IMR-90 (cell line): ENCODE results near the gene ATXN1. TPM values are rescaled to one million over a fixed set of nuclear protein-coding genes. Genes with fewer than 3 reads are reported as not detected.

ENCODE experiments used
- ATAC-seq: fragments of 200-7000 bp; cut with Tn5 transposase; 2 replicates; pipeline ENCODE4 v1.9.1; 2020; ENCODE audit warnings: low read depth, mild to moderate bottlenecking, moderate library complexity
- BruUV-seq: library from RNA; stranded (reverse); fragments of 400-500 nt; replicated peaks from 2 replicates; lab custom pipeline; 2021; lab: Mats Ljungman, UMichigan
- CTCF ChIA-PET: fragments of 300-600 bp; formaldehyde crosslinking; extraction: SDS; loops from one replicate; lab custom pipeline; 2021; ENCODE audit warnings: antibody characterized with exemption; lab: Yijun Ruan, JAX
- POLR2A ChIA-PET: fragments of 300-600 bp; sonication (Branson Sonifier 250); formaldehyde crosslinking; loops from one replicate; lab custom pipeline; 2022; ENCODE audit warnings: antibody characterized with exemption; ENCODE audit not compliant: unreplicated experiment; lab: Charles Lee
- DNase-seq: peaks from one replicate; pipeline ENCODE4 v3.0.0; 2013
- H2AFZ ChIP-seq: replicated peaks from 2 replicates; pipeline ENCODE3; 2013; ENCODE audit warnings: low read length, mild to moderate bottlenecking; ENCODE audit not compliant: poor library complexity
- H2AK5ac ChIP-seq: 2 replicates; pipeline ENCODE4 v1.6.1; 2013; ENCODE audit warnings: low read depth, low read length, inconsistent platforms
- H2AK9ac ChIP-seq: replicated peaks from 2 replicates; pipeline ENCODE3; 2013; ENCODE audit warnings: mild to moderate bottlenecking, low read depth, low read length, moderate library complexity; ENCODE audit not compliant: poor library complexity
- H2BK120ac ChIP-seq: 2 replicates; pipeline ENCODE4 v1.6.1; 2013; ENCODE audit warnings: low read depth, low read length, inconsistent platforms
- H2BK15ac ChIP-seq: 3 replicates; pipeline ENCODE4 v1.6.1; 2013; ENCODE audit warnings: low read depth, low read length, inconsistent platforms
- H2BK20ac ChIP-seq: 2 replicates; pipeline ENCODE4 v1.6.1; 2013; ENCODE audit warnings: low read depth, mild to moderate bottlenecking, inconsistent platforms, low read length, moderate library complexity
- H2BK5ac ChIP-seq: 2 replicates; pipeline ENCODE4 v1.6.1; 2013; ENCODE audit warnings: mild to moderate bottlenecking, low read depth, low read length, inconsistent platforms; ENCODE audit not compliant: poor library complexity, severe bottlenecking
- H3K14ac ChIP-seq: replicated peaks from 2 replicates; pipeline ENCODE4 v1.6.1; 2013; ENCODE audit warnings: low read depth, low read length, inconsistent platforms
- H3K18ac ChIP-seq: 2 replicates; pipeline ENCODE4 v1.6.1; 2013; ENCODE audit warnings: low read depth, low read length, control low read depth
- H3K23ac ChIP-seq: 2 replicates; pipeline ENCODE4 v1.6.1; 2013; ENCODE audit warnings: low read depth, low read length, inconsistent platforms
- H3K27ac ChIP-seq: 2 replicates; pipeline ENCODE4 v1.5.1; 2013; ENCODE audit warnings: mild to moderate bottlenecking, control low read depth, low read length; ENCODE audit not compliant: insufficient read depth
- H3K27me3 ChIP-seq: 2 replicates; pipeline ENCODE4 v1.6.1; 2013; ENCODE audit warnings: low read length; ENCODE audit not compliant: control insufficient read depth, insufficient read depth
- H3K36me3 ChIP-seq: 2 replicates; pipeline ENCODE4 v1.6.1; 2013; ENCODE audit warnings: low read length, mixed read lengths; ENCODE audit not compliant: control insufficient read depth, insufficient read depth
- H3K4ac ChIP-seq: 2 replicates; pipeline ENCODE4 v1.6.1; 2013; ENCODE audit warnings: low read depth, low read length, inconsistent platforms
- H3K4me1 ChIP-seq: 2 replicates; pipeline ENCODE4 v1.6.1; 2013; ENCODE audit warnings: low read length, mixed read lengths; ENCODE audit not compliant: control insufficient read depth, insufficient read depth
- H3K4me2 ChIP-seq: 2 replicates; pipeline ENCODE4 v1.6.1; 2013; ENCODE audit warnings: low read depth, mild to moderate bottlenecking, control low read depth, low read length, moderate library complexity
- H3K4me3 ChIP-seq: 2 replicates; pipeline ENCODE4 v1.5.1; 2013; ENCODE audit warnings: low read depth, mild to moderate bottlenecking, control low read depth, low read length, moderate library complexity; ENCODE audit not compliant: insufficient read depth
- H3K56ac ChIP-seq: 2 replicates; pipeline ENCODE4 v1.6.1; 2013; ENCODE audit warnings: low read length, inconsistent platforms; ENCODE audit not compliant: insufficient read depth; ENCODE audit errors: extremely low read depth
- H3K79me1 ChIP-seq, 2 experiments: 2 replicates each; pipeline ENCODE4 v1.6.1; 2013; ENCODE audit warnings: low read length in 2 of 2, inconsistent platforms in 1 of 2, low read depth in 1 of 2
- H3K9ac ChIP-seq: 2 replicates; pipeline ENCODE4 v1.6.1; 2013; ENCODE audit warnings: low read depth, low read length, control low read depth
- H3K9me1 ChIP-seq: 2 replicates; pipeline ENCODE4 v1.6.1; 2013; ENCODE audit warnings: low read length, inconsistent platforms; ENCODE audit not compliant: insufficient read depth
- H3K9me3 ChIP-seq: 2 replicates; pipeline ENCODE4 v1.6.1; 2013; ENCODE audit warnings: low read length; ENCODE audit not compliant: control insufficient read depth, insufficient read depth
- H4K20me1 ChIP-seq: 2 replicates; pipeline ENCODE4 v1.6.1; 2013; ENCODE audit warnings: low read length, inconsistent platforms; ENCODE audit not compliant: insufficient read depth
- H4K5ac ChIP-seq: 2 replicates; pipeline ENCODE4 v1.6.1; 2013; ENCODE audit warnings: mild to moderate bottlenecking, low read depth, low read length, control low read depth
- H4K8ac ChIP-seq, 2 experiments: 2 replicates each; pipeline ENCODE4 v1.6.1; 2013; ENCODE audit warnings: low read depth in 2 of 2, low read length in 2 of 2, control low read depth in 1 of 2, inconsistent platforms in 1 of 2
- H4K91ac ChIP-seq: 2 replicates; pipeline ENCODE4 v1.6.1; 2013; ENCODE audit warnings: low read depth, low read length, inconsistent platforms; ENCODE audit not compliant: insufficient read depth
- BHLHE40 ChIP-seq: fragments of 150-350 bp; IDR thresholded peaks from 2 replicates; pipeline ENCODE4 v1.6.1; 2016; ENCODE audit warnings: mild to moderate bottlenecking, low read depth, low read length
- CEBPB ChIP-seq: IDR thresholded peaks from 2 replicates; pipeline ENCODE4 v1.6.1; 2012; ENCODE audit warnings: low read depth, low read length, improper control_type of control experiment
- CHD1 ChIP-seq: IDR thresholded peaks from 2 replicates; pipeline ENCODE4 v1.6.1; 2012; ENCODE audit warnings: low read depth, low read length, improper control_type of control experiment
- ELK1 ChIP-seq: fragments of 150-350 bp; IDR thresholded peaks from 2 replicates; pipeline ENCODE4 v1.6.1; 2016; ENCODE audit warnings: low read depth, mild to moderate bottlenecking, low read length, moderate library complexity, borderline replicate concordance
- FOS ChIP-seq: fragments of 150-350 bp; IDR thresholded peaks from 2 replicates; pipeline ENCODE4 v1.6.1; 2016; ENCODE audit warnings: low read depth, low read length
- MAFK ChIP-seq: IDR thresholded peaks from 2 replicates; pipeline ENCODE4 v1.6.1; 2012; ENCODE audit warnings: low read depth, low read length, improper control_type of control experiment
- MAZ ChIP-seq: IDR thresholded peaks from 2 replicates; pipeline ENCODE4 v1.6.1; 2012; ENCODE audit warnings: low read depth, mild to moderate bottlenecking, low read length, improper control_type of control experiment, moderate library complexity, borderline replicate concordance
- MXI1 ChIP-seq: IDR thresholded peaks from 2 replicates; pipeline ENCODE4 v1.6.1; 2012; ENCODE audit warnings: low read depth, mild to moderate bottlenecking, low read length, moderate library complexity, borderline replicate concordance
- NFE2L2 ChIP-seq: fragments of 150-350 bp; IDR thresholded peaks from 2 replicates; pipeline ENCODE4 v1.6.1; 2016; ENCODE audit warnings: low read depth, mild to moderate bottlenecking, low read length
- POLR2A ChIP-seq: IDR thresholded peaks from 2 replicates; pipeline ENCODE4 v1.6.1; 2012; ENCODE audit warnings: mild to moderate bottlenecking, low read depth, low read length
- RAD21 ChIP-seq: IDR thresholded peaks from 2 replicates; pipeline ENCODE4 v1.6.1; 2012; ENCODE audit warnings: low read length, improper control_type of control experiment
- RCOR1 ChIP-seq: IDR thresholded peaks from 2 replicates; pipeline ENCODE4 v1.6.1; 2012; ENCODE audit warnings: mild to moderate bottlenecking, low read length, improper control_type of control experiment; ENCODE audit not compliant: insufficient replicate concordance
- RFX5 ChIP-seq: IDR thresholded peaks from 2 replicates; pipeline ENCODE4 v1.8.0; 2012; ENCODE audit warnings: low read depth, mild to moderate bottlenecking, low read length, moderate library complexity
- SMC3 ChIP-seq: fragments of 150-350 bp; IDR thresholded peaks from 2 replicates; pipeline ENCODE4 v1.6.1; 2016; ENCODE audit warnings: low read depth, mild to moderate bottlenecking, antibody characterized with exemption, low read length, moderate library complexity
- USF2 ChIP-seq: fragments of 150-350 bp; IDR thresholded peaks from 2 replicates; pipeline ENCODE4 v1.6.1; 2017; ENCODE audit warnings: mild to moderate bottlenecking, antibody characterized with exemption, low read length, low read depth
- WGBS, 2 experiments: methylation state at CpG; one replicate each; pipeline versions ENCODE4 v1.1.5 to v1.1.7; 2013; ENCODE audit warnings: missing lambda C conversion rate in 2 of 2; ENCODE audit not compliant: insufficient read length in 1 of 2; ENCODE audit errors: extremely low coverage in 2 of 2; 5-methylcytosine and 5-hydroxymethylcytosine counted together
- dilution Hi-C: fragments of 300-500 bp; cut with HindIII; formaldehyde crosslinking; loops from one replicate; pipeline ENCODE4 v1.14.3; 2018; ENCODE audit warnings: low sequenced_read_pairs; ENCODE audit not compliant: unreplicated experiment
- in situ Hi-C: fragments of 300-500 bp; cut with MboI; formaldehyde crosslinking; loops from 3 replicates; pipeline ENCODE4 v1.14.3; 2019; ENCODE audit warnings: low sequenced_read_pairs, inconsistent platforms, mixed read lengths
- intact Hi-C: fragments of 100-400 bp; cut with micrococcal nuclease; formaldehyde crosslinking; loops from 2 replicates; pipeline ENCODE4 v1.10.0; 2022
- polyA plus RNA-seq, 3 experiments: library from polyadenylated mRNA; depleted of rRNA; stranded (reverse); fragments of >200 nt; gene quantifications; 2 replicates each; pipeline ENCODE4 v1.2.3, GENCODE V29; 2012; ENCODE audit warnings: low replicate concordance in 1 of 3
- total RNA-seq: library from RNA; depleted of rRNA; stranded (reverse); fragments of >200 nt; gene quantifications from 2 replicates; pipeline ENCODE4 v1.2.3, GENCODE V29; 2012
- TF ChIP-seq, protein P1 (sequence below): conservative IDR thresholded peaks from 2 replicates; pipeline ENCODE4 v1.5.1; 2012; ENCODE audit warnings: mild to moderate bottlenecking, low read depth, low read length, improper control_type of control experiment

Gene ATXN1
- total and polyA plus RNA-seq, 2 of the 4 experiments (the other 2 are of a cell fraction) = 7.3 to 11.1 TPM

- Histone ChIP-seq H4K91ac (no peak overlapping the region), H3K56ac (no peak overlapping the region), H3K4me2 (no peak overlapping the region), H3K9ac (no peak overlapping the region), H3K18ac (no peak overlapping the region), H3K23ac (no peak overlapping the region), H3K4ac (no peak overlapping the region), H3K79me1 (0 out of 4 replicates have a peak, but pooled peaks cover 0 to 11% of the 10 kb centered on the region in 2 experiments), H4K20me1 (0 out of 2 replicates have a peak, but pooled peaks cover 4% of the 10 kb centered on the region), H3K36me3 (no peaks in the 10 kb centered on the region), H3K14ac (no peak overlapping the region; the same call in 1 of the 2 replicates), H2BK15ac (no peak overlapping the region), H2AFZ (no peak overlapping the region), H3K4me1 (peaks cover 9% of the 10 kb centered on the region), H2AK9ac (no peak overlapping the region), H2AK5ac (no peak overlapping the region), H2BK20ac (no peak overlapping the region), H3K27ac (no peak overlapping the region), H4K5ac (no peak overlapping the region), H4K8ac (no peak overlapping the region), H2BK5ac (no peak overlapping the region), H3K27me3 (no peaks in the 10 kb centered on the region), H2BK120ac (no peak overlapping the region), H3K4me3 (no peak overlapping the region), H3K9me3 (no peaks in the 10 kb centered on the region), H3K9me1 (peaks cover 6% of the 10 kb centered on the region; the same call in 1 of the 2 replicates)
- TF ChIP-seq USF2 = no peak
- TF ChIP-seq RAD21 = no peak
- TF ChIP-seq BHLHE40 = no peak
- no peak for TF ChIP-seq ELK1
- no peak for TF ChIP-seq RFX5
- no peak for TF ChIP-seq CEBPB
- TF ChIP-seq MXI1 = no peak
- no peak for TF ChIP-seq NFE2L2
- TF ChIP-seq SMC3 = no peak
- TF ChIP-seq, protein P1, sequence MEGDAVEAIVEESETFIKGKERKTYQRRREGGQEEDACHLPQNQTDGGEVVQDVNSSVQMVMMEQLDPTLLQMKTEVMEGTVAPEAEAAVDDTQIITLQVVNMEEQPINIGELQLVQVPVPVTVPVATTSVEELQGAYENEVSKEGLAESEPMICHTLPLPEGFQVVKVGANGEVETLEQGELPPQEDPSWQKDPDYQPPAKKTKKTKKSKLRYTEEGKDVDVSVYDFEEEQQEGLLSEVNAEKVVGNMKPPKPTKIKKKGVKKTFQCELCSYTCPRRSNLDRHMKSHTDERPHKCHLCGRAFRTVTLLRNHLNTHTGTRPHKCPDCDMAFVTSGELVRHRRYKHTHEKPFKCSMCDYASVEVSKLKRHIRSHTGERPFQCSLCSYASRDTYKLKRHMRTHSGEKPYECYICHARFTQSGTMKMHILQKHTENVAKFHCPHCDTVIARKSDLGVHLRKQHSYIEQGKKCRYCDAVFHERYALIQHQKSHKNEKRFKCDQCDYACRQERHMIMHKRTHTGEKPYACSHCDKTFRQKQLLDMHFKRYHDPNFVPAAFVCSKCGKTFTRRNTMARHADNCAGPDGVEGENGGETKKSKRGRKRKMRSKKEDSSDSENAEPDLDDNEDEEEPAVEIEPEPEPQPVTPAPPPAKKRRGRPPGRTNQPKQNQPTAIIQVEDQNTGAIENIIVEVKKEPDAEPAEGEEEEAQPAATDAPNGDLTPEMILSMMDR = no peak
- TF ChIP-seq MAFK = no peak
- no peak for TF ChIP-seq CHD1
- TF ChIP-seq MAZ = no peak
- no peak for TF ChIP-seq RCOR1
- TF ChIP-seq FOS = no peak
- no peak for TF ChIP-seq POLR2A
- CTCF ChIA-PET = no interaction called here
- BruUV-seq = no TSS peak
- intact Hi-C loops (no loop called here), dilution Hi-C loops (no loop called here), in situ Hi-C loops (no loop called here)
- 100% methylated on average over 1 of the region's 9 CpGs; no CpG with 5 or more reads in 1 of the 2 experiments for WGBS, 2 experiments
- POLR2A ChIA-PET = no interaction called here
- no peak for ATAC-seq
- no peak for DNase-seq
These were observed 406.0 kb downstream of the ATXN1 start for GRCh38 chr6:16355238-16355637.
